22Rv1 (cell line): Measurements from ENCODE around the gene ABCA5.
"Not testable (repeated sequence)": the region's sequence is repeated elsewhere in the genome, so short reads cannot be mapped to it uniquely, and the experiment has no call there.

ENCODE experiments used
- H3K27ac ChIP-seq: fragments of 450-650 bp; 2 replicates; pipeline ENCODE4 v1.5.1; 2017
- CTCF ChIP-seq: fragments of 450-650 bp; IDR thresholded peaks from 2 replicates; pipeline ENCODE4 v1.5.1; 2017; ENCODE audit warnings: mild to moderate bottlenecking
- ZFX ChIP-seq: fragments of 450-650 bp; IDR thresholded peaks from 2 replicates; pipeline ENCODE4 v1.6.1; 2017; ENCODE audit warnings: antibody characterized with exemption, borderline replicate concordance

ABCA5 gene

GRCh38 chr17:69305177-69305576 lies 21.8 kb downstream of the ABCA5 start:
- H3K27ac ChIP-seq: no peak overlapping the region
- TF ChIP-seq ZFX: no peak

- TF ChIP-seq ZFX (no peak), CTCF (no peak)
Observed at GRCh38 chr17:69302682-69303081, 24.3 kb downstream of the ABCA5 start.

GRCh38 chr17:69300222-69300621 lies 26.7 kb downstream of the ABCA5 start:
- TF ChIP-seq ZFX (no peak), CTCF (no peak)

More at GRCh38 chr17:69302682-69303081, 24.3 kb downstream of the ABCA5 start:
- H3K27ac ChIP-seq: no peak overlapping the region

GRCh38 chr17:69298120-69298722 lies 28.7 kb downstream of the ABCA5 start:
- not testable (repeated sequence) for H3K27ac ChIP-seq

More at GRCh38 chr17:69300222-69300621, 26.7 kb downstream of the ABCA5 start:
- no peak overlapping the region for H3K27ac ChIP-seq

- TF ChIP-seq CTCF: no peak
- H3K27ac ChIP-seq: no peak overlapping the region
Observed at GRCh38 chr17:69287168-69287567, 39.8 kb downstream of the ABCA5 start.

- TF ChIP-seq CTCF (no peak), ZFX (no peak)
- no peak overlapping the region for H3K27ac ChIP-seq
Observed at GRCh38 chr17:69286257-69286656, 40.7 kb downstream of the ABCA5 start.

- TF ChIP-seq CTCF: no peak
- TF ChIP-seq ZFX: no peak
Observed at GRCh38 chr17:69284646-69285045, 42.3 kb downstream of the ABCA5 start.

GRCh38 chr17:69282002-69282401 lies 44.9 kb downstream of the ABCA5 start:
- H3K27ac ChIP-seq: no peak overlapping the region
- no peak for TF ChIP-seq ZFX
- TF ChIP-seq CTCF: no peak

More at GRCh38 chr17:69284646-69285045, 42.3 kb downstream of the ABCA5 start:
- H3K27ac ChIP-seq: no peak overlapping the region

GRCh38 chr17:69276279-69276678 lies 50.7 kb downstream of the ABCA5 start:
- not testable (repeated sequence) for H3K27ac ChIP-seq
